ENCODE results near the gene POLR3K.
A peak's percentile ranks its signal among the peaks of the same experiment; 100 is the strongest.

Gene POLR3K

GRCh38 chr16:100989-101388 is 47.6 kb upstream of the POLR3K start:
- no peak overlapping the region for H3K4me2 ChIP-seq (ENCODE audit: insufficient read depth, low read length, poor library complexity, severe bottlenecking)
- DNase-seq (ENCODE audit: low spot score) = no peak
- H3K27me3 ChIP-seq (ENCODE audit: control insufficient read depth in 3 of 3, insufficient read depth in 3 of 3, low read depth in 1 of 3, low read length in 3 of 3) = no peaks in the 10 kb centered on the region
- peaks cover 6 to 12% of the 10 kb centered on the region in 2 donors for H3K36me3 ChIP-seq (replicated peaks in 1 of 2; ENCODE audit: control insufficient read depth in 2 of 2, insufficient read depth in 2 of 2, low read length in 2 of 2)
- no peak overlapping the region for H3K4ac ChIP-seq (ENCODE audit: low read length)
- no peaks in the 10 kb centered on the region for H3K9me3 ChIP-seq (replicated peaks in 1 of 2; ENCODE audit: control insufficient read depth in 2 of 2, insufficient read depth in 1 of 2, low read depth in 1 of 2, low read length in 2 of 2)
- no peak overlapping the region for H2BK12ac ChIP-seq (ENCODE audit: low read length)
- no peak overlapping the region for H2BK120ac ChIP-seq (ENCODE audit: low read depth, low read length)
- H3K9ac ChIP-seq (ENCODE audit: low read depth, low read length, poor library complexity) = no peak overlapping the region
- no peaks in the 10 kb centered on the region for H3K4me1 ChIP-seq (ENCODE audit: control insufficient read depth in 2 of 2, insufficient read depth in 1 of 2, low read depth in 1 of 2, low read length in 2 of 2)
- WGBS, 2 donors (ENCODE audit: extremely low coverage in 2 of 2, insufficient read length in 2 of 2, insufficient replicate concordance in 1 of 2) = no CpG with 5 or more reads among the region's 5 CpGs
- H4K8ac ChIP-seq (ENCODE audit: low read depth, low read length) = no peak overlapping the region
- no peak overlapping the region for H3K27ac ChIP-seq (replicated peaks; ENCODE audit: low read length)
- H3K79me1 ChIP-seq (ENCODE audit: low read depth, low read length) = no peaks in the 10 kb centered on the region
- peak overlapping the region; percentile 25 for H3K23ac ChIP-seq (ENCODE audit: low read depth, low read length, poor library complexity)
- no peak overlapping the region for H2BK5ac ChIP-seq (ENCODE audit: low read length)
- H2BK15ac ChIP-seq (ENCODE audit: low read length) = no peak overlapping the region
- no peak overlapping the region for H2AFZ ChIP-seq (ENCODE audit: low read length)
- no peak overlapping the region for H3K14ac ChIP-seq (ENCODE audit: low read length)
- no peak overlapping the region for H3K4me3 ChIP-seq (ENCODE audit: low read length in 2 of 2)
- no peak overlapping the region for H3K18ac ChIP-seq (ENCODE audit: low read length)
- no peak overlapping the region for H4K91ac ChIP-seq (ENCODE audit: low read depth, low read length, poor library complexity)
- H2AK5ac ChIP-seq (ENCODE audit: low read depth, low read length) = no peak overlapping the region

GRCh38 chr16:97822-98221 is 44.4 kb upstream of the POLR3K start:
- no CpG with 5 or more reads among the region's 8 CpGs for WGBS, 2 donors (ENCODE audit: extremely low coverage in 2 of 2, insufficient read length in 2 of 2, insufficient replicate concordance in 1 of 2)
- peaks cover 6 to 12% of the 10 kb centered on the region in 2 donors for H3K36me3 ChIP-seq (replicated peaks in 1 of 2; ENCODE audit: control insufficient read depth in 2 of 2, insufficient read depth in 2 of 2, low read length in 2 of 2)
- no peak overlapping the region for H2BK120ac ChIP-seq (ENCODE audit: low read depth, low read length)
- no peak overlapping the region for H2BK12ac ChIP-seq (ENCODE audit: low read length)
- H3K23ac ChIP-seq (ENCODE audit: low read depth, low read length, poor library complexity) = peak overlapping the region; percentile 44
- H3K4me3 ChIP-seq (ENCODE audit: low read length in 2 of 2) = no peak overlapping the region
- no peak overlapping the region for H3K14ac ChIP-seq (ENCODE audit: low read length)
- H3K27ac ChIP-seq (replicated peaks; ENCODE audit: low read length) = no peak overlapping the region
- no peak overlapping the region for H2BK15ac ChIP-seq (ENCODE audit: low read length)
- no peak overlapping the region for H2AFZ ChIP-seq (ENCODE audit: low read length)
- no peak overlapping the region for H3K18ac ChIP-seq (ENCODE audit: low read length)
- no peak overlapping the region for H3K4ac ChIP-seq (ENCODE audit: low read length)
- H3K4me2 ChIP-seq (ENCODE audit: insufficient read depth, low read length, poor library complexity, severe bottlenecking) = no peak overlapping the region
- H2BK5ac ChIP-seq (ENCODE audit: low read length) = no peak overlapping the region
- peak overlapping the region; percentile 54 for H2AK5ac ChIP-seq (ENCODE audit: low read depth, low read length)
- no peaks in the 10 kb centered on the region for H3K79me1 ChIP-seq (ENCODE audit: low read depth, low read length)
- peak overlapping the region; percentile 20 for H4K8ac ChIP-seq (ENCODE audit: low read depth, low read length)
- H3K4me1 ChIP-seq (ENCODE audit: control insufficient read depth in 2 of 2, insufficient read depth in 1 of 2, low read depth in 1 of 2, low read length in 2 of 2) = no peaks in the 10 kb centered on the region
- no peak for DNase-seq (ENCODE audit: low spot score)
- peak overlapping the region; percentile 31 for H3K9ac ChIP-seq (ENCODE audit: low read depth, low read length, poor library complexity)
- peak overlapping the region; percentile 34 for H4K91ac ChIP-seq (ENCODE audit: low read depth, low read length, poor library complexity)
- no peaks in the 10 kb centered on the region for H3K9me3 ChIP-seq (replicated peaks in 1 of 2; ENCODE audit: control insufficient read depth in 2 of 2, insufficient read depth in 1 of 2, low read depth in 1 of 2, low read length in 2 of 2)
- H3K27me3 ChIP-seq (ENCODE audit: control insufficient read depth in 3 of 3, insufficient read depth in 3 of 3, low read depth in 1 of 3, low read length in 3 of 3) = no peaks in the 10 kb centered on the region

- no peak overlapping the region for H3K23ac ChIP-seq (ENCODE audit: low read depth, low read length, poor library complexity)
- no CpG with 5 or more reads among the region's 11 CpGs for WGBS, 2 donors (ENCODE audit: extremely low coverage in 2 of 2, insufficient read length in 2 of 2, insufficient replicate concordance in 1 of 2)
- H2BK5ac ChIP-seq (ENCODE audit: low read length) = no peak overlapping the region
- no peaks in the 10 kb centered on the region for H3K4me1 ChIP-seq (ENCODE audit: control insufficient read depth in 2 of 2, insufficient read depth in 1 of 2, low read depth in 1 of 2, low read length in 2 of 2)
- no peak overlapping the region for H4K91ac ChIP-seq (ENCODE audit: low read depth, low read length, poor library complexity)
- no peak overlapping the region for H3K4me2 ChIP-seq (ENCODE audit: insufficient read depth, low read length, poor library complexity, severe bottlenecking)
- no peak overlapping the region for H2BK120ac ChIP-seq (ENCODE audit: low read depth, low read length)
- no peak overlapping the region for H2AFZ ChIP-seq (ENCODE audit: low read length)
- no peak overlapping the region for H3K4ac ChIP-seq (ENCODE audit: low read length)
- H2BK15ac ChIP-seq (ENCODE audit: low read length) = no peak overlapping the region
- H2AK5ac ChIP-seq (ENCODE audit: low read depth, low read length) = no peak overlapping the region
- no peak overlapping the region for H2BK12ac ChIP-seq (ENCODE audit: low read length)
- no peaks in the 10 kb centered on the region for H3K9me3 ChIP-seq (replicated peaks in 1 of 2; ENCODE audit: control insufficient read depth in 2 of 2, insufficient read depth in 1 of 2, low read depth in 1 of 2, low read length in 2 of 2)
- no peak overlapping the region for H3K14ac ChIP-seq (ENCODE audit: low read length)
- H3K4me3 ChIP-seq (ENCODE audit: low read length in 2 of 2) = no peak overlapping the region
- no peak overlapping the region for H3K9ac ChIP-seq (ENCODE audit: low read depth, low read length, poor library complexity)
- H3K27me3 ChIP-seq (ENCODE audit: control insufficient read depth in 3 of 3, insufficient read depth in 3 of 3, low read depth in 1 of 3, low read length in 3 of 3) = no peaks in the 10 kb centered on the region
- H3K36me3 ChIP-seq (replicated peaks in 1 of 2; ENCODE audit: control insufficient read depth in 2 of 2, insufficient read depth in 2 of 2, low read length in 2 of 2) = peaks cover 6 to 19% of the 10 kb centered on the region in 2 donors
- H3K27ac ChIP-seq (replicated peaks; ENCODE audit: low read length) = no peak overlapping the region
- no peak overlapping the region for H4K8ac ChIP-seq (ENCODE audit: low read depth, low read length)
- H3K79me1 ChIP-seq (ENCODE audit: low read depth, low read length) = peaks cover 2% of the 10 kb centered on the region
- DNase-seq (ENCODE audit: low spot score) = peak; percentile 84
- no peak overlapping the region for H3K18ac ChIP-seq (ENCODE audit: low read length)
These were observed 43.5 kb upstream of the POLR3K start for GRCh38 chr16:96935-97381.

- H2AFZ ChIP-seq (ENCODE audit: low read length) = no peak overlapping the region
- no peaks in the 10 kb centered on the region for H3K4me1 ChIP-seq (ENCODE audit: control insufficient read depth in 2 of 2, insufficient read depth in 1 of 2, low read depth in 1 of 2, low read length in 2 of 2)
- H3K27ac ChIP-seq (replicated peaks; ENCODE audit: low read length) = no peak overlapping the region
- no peak for DNase-seq (ENCODE audit: low spot score)
- H2BK12ac ChIP-seq (ENCODE audit: low read length) = no peak overlapping the region
- H3K18ac ChIP-seq (ENCODE audit: low read length) = no peak overlapping the region
- H3K79me1 ChIP-seq (ENCODE audit: low read depth, low read length) = peaks cover 2% of the 10 kb centered on the region
- H4K91ac ChIP-seq (ENCODE audit: low read depth, low read length, poor library complexity) = no peak overlapping the region
- H3K9ac ChIP-seq (ENCODE audit: low read depth, low read length, poor library complexity) = no peak overlapping the region
- no peak overlapping the region for H3K4ac ChIP-seq (ENCODE audit: low read length)
- H3K4me3 ChIP-seq (ENCODE audit: low read length in 2 of 2) = no peak overlapping the region
- no peaks in the 10 kb centered on the region for H3K27me3 ChIP-seq (ENCODE audit: control insufficient read depth in 3 of 3, insufficient read depth in 3 of 3, low read depth in 1 of 3, low read length in 3 of 3)
- no peak overlapping the region for H2AK5ac ChIP-seq (ENCODE audit: low read depth, low read length)
- no peak overlapping the region for H2BK15ac ChIP-seq (ENCODE audit: low read length)
- H3K9me3 ChIP-seq (replicated peaks in 1 of 2; ENCODE audit: control insufficient read depth in 2 of 2, insufficient read depth in 1 of 2, low read depth in 1 of 2, low read length in 2 of 2) = peaks cover 0 to 1% of the 10 kb centered on the region in 2 donors
- no peak overlapping the region for H2BK5ac ChIP-seq (ENCODE audit: low read length)
- H3K36me3 ChIP-seq (replicated peaks in 1 of 2; ENCODE audit: control insufficient read depth in 2 of 2, insufficient read depth in 2 of 2, low read length in 2 of 2) = peaks cover 8 to 20% of the 10 kb centered on the region in 2 donors
- no peak overlapping the region for H3K23ac ChIP-seq (ENCODE audit: low read depth, low read length, poor library complexity)
- H2BK120ac ChIP-seq (ENCODE audit: low read depth, low read length) = no peak overlapping the region
- no CpG with 5 or more reads among the region's 5 CpGs for WGBS, 2 donors (ENCODE audit: extremely low coverage in 2 of 2, insufficient read length in 2 of 2, insufficient replicate concordance in 1 of 2)
- no peak overlapping the region for H3K14ac ChIP-seq (ENCODE audit: low read length)
- H3K4me2 ChIP-seq (ENCODE audit: insufficient read depth, low read length, poor library complexity, severe bottlenecking) = no peak overlapping the region
- H4K8ac ChIP-seq (ENCODE audit: low read depth, low read length) = no peak overlapping the region
These were observed 41.5 kb upstream of the POLR3K start for GRCh38 chr16:94918-95265.
